Uterus (tissue), 2 donors: ENCODE data around the gene EML5.

Experiments
- POLR2A ChIP-seq, 2 donors: fragments of 450-650 bp; IDR thresholded peaks; one replicate each; pipeline ENCODE4 v1.6.1; 2016; ENCODE audit warnings: antibody characterized with exemption in 2 of 2, mild to moderate bottlenecking in 1 of 2, moderate library complexity in 1 of 2
- TF ChIP-seq, protein P1 (sequence below), 4 experiments: fragments of 200-600 bp in 2 of 4; fragments of 450-650 bp in 2 of 4; sonication (generic) in 2 of 4; IDR thresholded peaks; one replicate each; pipeline ENCODE4 v1.5.1; 2016 to 2019; ENCODE audit warnings: antibody characterized with exemption in 4 of 4, mild to moderate bottlenecking in 2 of 4, moderate library complexity in 1 of 4

GRCh38 chr14:88785911-88786310 lies 6.8 kb downstream of the EML5 start:
- TF ChIP-seq POLR2A (IDR thresholded peaks at IDR 0.05) = no peak
- TF ChIP-seq, protein P1, sequence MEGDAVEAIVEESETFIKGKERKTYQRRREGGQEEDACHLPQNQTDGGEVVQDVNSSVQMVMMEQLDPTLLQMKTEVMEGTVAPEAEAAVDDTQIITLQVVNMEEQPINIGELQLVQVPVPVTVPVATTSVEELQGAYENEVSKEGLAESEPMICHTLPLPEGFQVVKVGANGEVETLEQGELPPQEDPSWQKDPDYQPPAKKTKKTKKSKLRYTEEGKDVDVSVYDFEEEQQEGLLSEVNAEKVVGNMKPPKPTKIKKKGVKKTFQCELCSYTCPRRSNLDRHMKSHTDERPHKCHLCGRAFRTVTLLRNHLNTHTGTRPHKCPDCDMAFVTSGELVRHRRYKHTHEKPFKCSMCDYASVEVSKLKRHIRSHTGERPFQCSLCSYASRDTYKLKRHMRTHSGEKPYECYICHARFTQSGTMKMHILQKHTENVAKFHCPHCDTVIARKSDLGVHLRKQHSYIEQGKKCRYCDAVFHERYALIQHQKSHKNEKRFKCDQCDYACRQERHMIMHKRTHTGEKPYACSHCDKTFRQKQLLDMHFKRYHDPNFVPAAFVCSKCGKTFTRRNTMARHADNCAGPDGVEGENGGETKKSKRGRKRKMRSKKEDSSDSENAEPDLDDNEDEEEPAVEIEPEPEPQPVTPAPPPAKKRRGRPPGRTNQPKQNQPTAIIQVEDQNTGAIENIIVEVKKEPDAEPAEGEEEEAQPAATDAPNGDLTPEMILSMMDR (IDR thresholded peaks at IDR 0.05) = no peak
